Esophagus squamous epithelium (tissue), 4 donors: ENCODE measurements around the gene ZNF143.

Experiments used
- CTCF ChIP-seq, 6 experiments: fragments of 450-650 bp in 4 of 6; fragments of 200-600 bp in 2 of 6; sonication (generic) in 2 of 6; IDR thresholded peaks; one replicate each; pipeline ENCODE4 v1.5.1; 2016 to 2019; ENCODE audit warnings: antibody characterized with exemption in 6 of 6, mild to moderate bottlenecking in 4 of 6, moderate library complexity in 4 of 6
- POLR2A ChIP-seq, 4 donors: fragments of 450-650 bp; IDR thresholded peaks; one replicate each; pipeline ENCODE4 v1.6.1; 2017; ENCODE audit warnings: antibody characterized with exemption in 4 of 4, mild to moderate bottlenecking in 4 of 4, moderate library complexity in 3 of 4

- TF ChIP-seq CTCF (IDR thresholded peaks at IDR 0.05) (no peak), POLR2A (IDR thresholded peaks at IDR 0.05) (no peak)
Observed at GRCh38 chr11:9571763-9572115, 110.9 kb downstream of the ZNF143 start.
